Measurements from ENCODE around the gene FCGBP. TPM values are rescaled to one million over a fixed set of nuclear protein-coding genes. Genes with fewer than 3 reads are reported as not detected.

FCGBP gene
- total RNA-seq, 1 donor from 2014 or later = 10.3 TPM

- peak; percentile 24 for ATAC-seq
- Histone ChIP-seq H3K27me3 (no peaks in the 10 kb centered on the region), H3K27ac (no peak overlapping the region), H3K4me3 (no peak overlapping the region), H3K4me1 (no peaks in the 10 kb centered on the region), H3K36me3 (no peaks in the 10 kb centered on the region), H3K9me3 (no peaks in the 10 kb centered on the region)
- DNase-seq = no peak
- intact Hi-C loops (cut with DNase I) = no loop called here
- no peak for TF ChIP-seq CTCF (IDR thresholded peaks at IDR 0.05)
Measured at GRCh38 chr19:39924389-39924788, 10.0 kb downstream of the FCGBP start.

- Histone ChIP-seq H3K27me3 (no peaks in the 10 kb centered on the region), H3K9me3 (no peaks in the 10 kb centered on the region), H3K36me3 (no peaks in the 10 kb centered on the region), H3K4me1 (no peaks in the 10 kb centered on the region), H3K4me3 (no peak overlapping the region), H3K27ac (no peak overlapping the region)
- ATAC-seq = no peak
- DNase-seq = no peak
- no peak for TF ChIP-seq CTCF (IDR thresholded peaks at IDR 0.05)
- intact Hi-C loops (cut with DNase I) = no loop called here
Measured at GRCh38 chr19:39923862-39924261, 10.6 kb downstream of the FCGBP start.

GRCh38 chr19:39919976-39920375 is 14.5 kb downstream of the FCGBP start:
- H3K27ac ChIP-seq = no peak overlapping the region
- ATAC-seq (no peak), DNase-seq (peak; percentile 28)
- peaks cover 16% of the 10 kb centered on the region for H3K27me3 ChIP-seq
- H3K4me3 ChIP-seq = no peak overlapping the region
- H3K4me1 ChIP-seq = no peaks in the 10 kb centered on the region
- TF ChIP-seq CTCF (IDR thresholded peaks at IDR 0.05) = no peak
- intact Hi-C loops (cut with DNase I) = no loop called here
- H3K36me3 ChIP-seq = no peaks in the 10 kb centered on the region
- H3K9me3 ChIP-seq = no peaks in the 10 kb centered on the region

- intact Hi-C loops (cut with DNase I) = no loop called here
- no peak for TF ChIP-seq CTCF (IDR thresholded peaks at IDR 0.05)
- Histone ChIP-seq H3K9me3 (no peaks in the 10 kb centered on the region), H3K27ac (no peak overlapping the region), H3K4me1 (no peaks in the 10 kb centered on the region), H3K27me3 (peaks cover 17% of the 10 kb centered on the region), H3K36me3 (no peaks in the 10 kb centered on the region), H3K4me3 (no peak overlapping the region)
- ATAC-seq = no peak
- peak; percentile 61 for DNase-seq
Measured at GRCh38 chr19:39918183-39918651, 16.2 kb downstream of the FCGBP start.

GRCh38 chr19:39917561-39918182 is 16.8 kb downstream of the FCGBP start:
- no peak for ATAC-seq
- DNase-seq = peak; percentile 37
- H3K36me3 ChIP-seq = no peaks in the 10 kb centered on the region
- no peaks in the 10 kb centered on the region for H3K9me3 ChIP-seq
- H3K4me3 ChIP-seq = no peak overlapping the region
- intact Hi-C loops (cut with DNase I) = no loop called here
- TF ChIP-seq CTCF (IDR thresholded peaks at IDR 0.05) = no peak
- no peak overlapping the region for H3K27ac ChIP-seq
- H3K4me1 ChIP-seq = no peaks in the 10 kb centered on the region
- peaks cover 17% of the 10 kb centered on the region for H3K27me3 ChIP-seq

Data from upper lobe of right lung (tissue), 1 donor.